HG03575 (cell line): Measurements from ENCODE around the gene LAGE3.
A peak's percentile ranks its signal among the peaks of the same experiment; 100 is the strongest.

Experiments
- ATAC-seq: cut with Tn5 transposase; IDR thresholded peaks from one replicate; pipeline ENCODE4 v1.9.1; 2021; ENCODE audit not compliant: unreplicated experiment, insufficient number of reproducible peaks, low FRiP score; ENCODE audit errors: extremely low read depth

Gene LAGE3

GRCh38 chrX:154440623-154441357, 38.3 kb downstream of the LAGE3 start:
- no peak for ATAC-seq

- no peak for ATAC-seq
These were observed 39.2 kb downstream of the LAGE3 start for GRCh38 chrX:154439841-154440240.

- ATAC-seq, result no peak
These were observed 40.8 kb downstream of the LAGE3 start for GRCh38 chrX:154437971-154438893.

GRCh38 chrX:154436983-154437752, 41.9 kb downstream of the LAGE3 start, which contains the start of gene GDI1:
GDI1 (plus strand) TSS chrX:154437154; CDS start chrX:154437255, 101 bp downstream.
- ATAC-seq, result no peak

GRCh38 chrX:154436374-154436982, 42.6 kb downstream of the LAGE3 start:
- ATAC-seq, result no peak

GRCh38 chrX:154435171-154435733, 43.8 kb downstream of the LAGE3 start:
- ATAC-seq, result no peak

GRCh38 chrX:154434394-154435168, 44.5 kb downstream of the LAGE3 start:
- ATAC-seq, result no peak

- no peak for ATAC-seq
These were observed 45.5 kb downstream of the LAGE3 start for GRCh38 chrX:154433605-154434004.

- no peak for ATAC-seq
These were observed 46.9 kb downstream of the LAGE3 start for GRCh38 chrX:154432210-154432609.

GRCh38 chrX:154431341-154431740, 47.7 kb downstream of the LAGE3 start:
- ATAC-seq, result no peak

- ATAC-seq, result no peak
These were observed 48.2 kb downstream of the LAGE3 start for GRCh38 chrX:154430916-154431315.

- ATAC-seq, result no peak
These were observed 48.6 kb downstream of the LAGE3 start for GRCh38 chrX:154430479-154430878.

GRCh38 chrX:154429711-154430110, 49.4 kb downstream of the LAGE3 start:
- no peak for ATAC-seq

GRCh38 chrX:154428176-154429171, 50.6 kb downstream of the LAGE3 start, which contains the start of gene ATP6AP1:
ATP6AP1 (plus strand) TSS chrX:154428677; CDS start chrX:154428693, 16 bp downstream.
- ATAC-seq, result peak; percentile 58
